Effector memory CD8-positive, alpha-beta T cell (primary cell): ENCODE data around the gene ZC3H7B.

Experiments used
- ATAC-seq: fragments of 150-1000 bp; cut with Tn5 transposase; replicated peaks from 2 replicates; pipeline ENCODE4 v1.10.0; 2021; ENCODE audit warnings: mild to moderate bottlenecking, moderate library complexity
- DNase-seq, 3 experiments: peaks; one replicate each; pipeline ENCODE4 v3.0.0; 2021
- H3K27ac Mint-ChIP-seq, 2 donors: one replicate each; pipeline ENCODE4 v1.8.0; 2022; ENCODE audit warnings: mild to moderate bottlenecking in 2 of 2, mixed read lengths in 2 of 2, moderate library complexity in 2 of 2
- H3K27me3 Mint-ChIP-seq, 2 donors: one replicate each; pipeline ENCODE4 v1.8.0; 2022; ENCODE audit warnings: mixed read lengths in 2 of 2
- H3K36me3 Mint-ChIP-seq: one replicate; pipeline ENCODE4 v1.8.0; 2022; ENCODE audit warnings: mild to moderate bottlenecking, moderate library complexity, mixed read lengths; ENCODE audit not compliant: insufficient read depth
- H3K4me1 Mint-ChIP-seq, 2 donors: one replicate each; pipeline ENCODE4 v1.8.0; 2022; ENCODE audit warnings: low read depth in 2 of 2, mixed read lengths in 2 of 2
- H3K4me3 Mint-ChIP-seq, 2 donors: one replicate each; pipeline ENCODE4 v1.8.0; 2022; ENCODE audit warnings: mild to moderate bottlenecking in 2 of 2, mixed read lengths in 2 of 2, moderate library complexity in 2 of 2
- H3K9me3 Mint-ChIP-seq, 2 donors: one replicate each; pipeline ENCODE4 v1.8.0; 2022; ENCODE audit warnings: mixed read lengths in 2 of 2

The ZC3H7B gene

GRCh38 chr22:41343717-41344116 lies 42.4 kb downstream of the ZC3H7B start:
- no peaks in the 10 kb centered on the region for H3K9me3 Mint-ChIP-seq
- ATAC-seq (no peak), DNase-seq (no peak)
- no peaks in the 10 kb centered on the region for H3K27me3 Mint-ChIP-seq
- H3K4me3 Mint-ChIP-seq, result no peak overlapping the region
- peaks cover 53% of the 10 kb centered on the region for H3K36me3 Mint-ChIP-seq
- no peaks in the 10 kb centered on the region for H3K4me1 Mint-ChIP-seq
- H3K27ac Mint-ChIP-seq, result no peak overlapping the region

- no peak for ATAC-seq
- peak overlapping the region in 1 of 2 donors; percentile 16 for H3K27ac Mint-ChIP-seq
- no peaks in the 10 kb centered on the region for H3K9me3 Mint-ChIP-seq
Measured at GRCh38 chr22:41344189-41344788, 43.0 kb downstream of the ZC3H7B start.

GRCh38 chr22:41345807-41346335 lies 44.5 kb downstream of the ZC3H7B start:
- no peak for DNase-seq
- no peak overlapping the region for H3K4me3 Mint-ChIP-seq
- peaks cover 0 to 3% of the 10 kb centered on the region in 2 donors for H3K4me1 Mint-ChIP-seq
- no peaks in the 10 kb centered on the region for H3K27me3 Mint-ChIP-seq
- no peak for ATAC-seq
- no peak overlapping the region for H3K27ac Mint-ChIP-seq
- no peaks in the 10 kb centered on the region for H3K9me3 Mint-ChIP-seq
- peaks cover 47% of the 10 kb centered on the region for H3K36me3 Mint-ChIP-seq

More at GRCh38 chr22:41344189-41344788, 43.0 kb downstream of the ZC3H7B start:
- peaks cover 54% of the 10 kb centered on the region for H3K36me3 Mint-ChIP-seq
- DNase-seq, result no peak
- no peaks in the 10 kb centered on the region for H3K27me3 Mint-ChIP-seq
- H3K4me1 Mint-ChIP-seq, result no peaks in the 10 kb centered on the region
- H3K4me3 Mint-ChIP-seq, result no peak overlapping the region

GRCh38 chr22:41347066-41347859 lies 45.9 kb downstream of the ZC3H7B start:
- DNase-seq (no peak), ATAC-seq (no peak)
- Mint-ChIP-seq H3K27ac (peak overlapping the region; percentile 38 to 51), H3K4me3 (no peak overlapping the region), H3K4me1 (peaks cover 0 to 3% of the 10 kb centered on the region in 2 donors), H3K9me3 (no peaks in the 10 kb centered on the region), H3K36me3 (peaks cover 56% of the 10 kb centered on the region), H3K27me3 (no peaks in the 10 kb centered on the region)

GRCh38 chr22:41348964-41349484 lies 47.7 kb downstream of the ZC3H7B start:
- ATAC-seq (no peak), DNase-seq (no peak)
- Mint-ChIP-seq H3K27me3 (no peaks in the 10 kb centered on the region), H3K9me3 (no peaks in the 10 kb centered on the region), H3K4me3 (no peak overlapping the region), H3K4me1 (peaks cover 0 to 3% of the 10 kb centered on the region in 2 donors), H3K27ac (no peak overlapping the region), H3K36me3 (peaks cover 62% of the 10 kb centered on the region)

- H3K27ac Mint-ChIP-seq, result peak overlapping the region; percentile 0 to 18
- DNase-seq, result no peak
- H3K27me3 Mint-ChIP-seq, result no peaks in the 10 kb centered on the region
- peaks cover 0 to 3% of the 10 kb centered on the region in 2 donors for H3K4me1 Mint-ChIP-seq
- H3K4me3 Mint-ChIP-seq, result no peak overlapping the region
- no peaks in the 10 kb centered on the region for H3K9me3 Mint-ChIP-seq
- H3K36me3 Mint-ChIP-seq, result peaks cover 58% of the 10 kb centered on the region
- ATAC-seq, result no peak
Measured at GRCh38 chr22:41350087-41350486, 48.8 kb downstream of the ZC3H7B start.

GRCh38 chr22:41351011-41351410 lies 49.7 kb downstream of the ZC3H7B start:
- H3K4me1 Mint-ChIP-seq, result peaks cover 0 to 3% of the 10 kb centered on the region in 2 donors
- ATAC-seq (no peak), DNase-seq (no peak)
- H3K4me3 Mint-ChIP-seq, result no peak overlapping the region
- no peaks in the 10 kb centered on the region for H3K9me3 Mint-ChIP-seq
- H3K36me3 Mint-ChIP-seq, result peaks cover 49% of the 10 kb centered on the region
- H3K27ac Mint-ChIP-seq, result peak overlapping the region in 1 of 2 donors; percentile 0
- no peaks in the 10 kb centered on the region for H3K27me3 Mint-ChIP-seq

GRCh38 chr22:41352058-41352457 lies 50.7 kb downstream of the ZC3H7B start:
- Mint-ChIP-seq H3K27ac (peak overlapping the region in 1 of 2 donors; percentile 77), H3K9me3 (no peaks in the 10 kb centered on the region), H3K36me3 (peaks cover 41% of the 10 kb centered on the region), H3K27me3 (no peaks in the 10 kb centered on the region), H3K4me3 (no peak overlapping the region), H3K4me1 (peaks cover 0 to 3% of the 10 kb centered on the region in 2 donors)
- ATAC-seq, result no peak
- no peak for DNase-seq

GRCh38 chr22:41353862-41354575 lies 52.7 kb downstream of the ZC3H7B start:
- peaks cover 25% of the 10 kb centered on the region for H3K36me3 Mint-ChIP-seq
- DNase-seq (no peak), ATAC-seq (no peak)
- H3K9me3 Mint-ChIP-seq, result no peaks in the 10 kb centered on the region
- H3K27ac Mint-ChIP-seq, result peak overlapping the region in 1 of 2 donors; percentile 39
- H3K4me3 Mint-ChIP-seq, result no peak overlapping the region
- no peaks in the 10 kb centered on the region for H3K27me3 Mint-ChIP-seq
- peaks cover 0 to 3% of the 10 kb centered on the region in 2 donors for H3K4me1 Mint-ChIP-seq

- Mint-ChIP-seq H3K27ac (no peak overlapping the region), H3K4me1 (peaks cover 1 to 3% of the 10 kb centered on the region in 2 donors), H3K36me3 (peaks cover 25% of the 10 kb centered on the region), H3K9me3 (no peaks in the 10 kb centered on the region), H3K4me3 (no peak overlapping the region), H3K27me3 (no peaks in the 10 kb centered on the region)
- DNase-seq, result no peak
- ATAC-seq, result no peak
Measured at GRCh38 chr22:41354979-41355378, 53.7 kb downstream of the ZC3H7B start.

GRCh38 chr22:41355895-41356294 lies 54.6 kb downstream of the ZC3H7B start:
- ATAC-seq (no peak), DNase-seq (no peak)
- no peaks in the 10 kb centered on the region for H3K27me3 Mint-ChIP-seq
- peaks cover 25% of the 10 kb centered on the region for H3K36me3 Mint-ChIP-seq
- peaks cover 0 to 1% of the 10 kb centered on the region in 2 donors for H3K4me1 Mint-ChIP-seq
- no peaks in the 10 kb centered on the region for H3K9me3 Mint-ChIP-seq
- no peak overlapping the region for H3K27ac Mint-ChIP-seq
- no peak overlapping the region for H3K4me3 Mint-ChIP-seq

- DNase-seq (no peak), ATAC-seq (no peak)
- no peaks in the 10 kb centered on the region for H3K9me3 Mint-ChIP-seq
- H3K36me3 Mint-ChIP-seq, result peaks cover 21% of the 10 kb centered on the region
- no peak overlapping the region for H3K4me3 Mint-ChIP-seq
- H3K27ac Mint-ChIP-seq, result no peak overlapping the region
- H3K27me3 Mint-ChIP-seq, result no peaks in the 10 kb centered on the region
- H3K4me1 Mint-ChIP-seq, result peaks cover 0 to 1% of the 10 kb centered on the region in 2 donors
Measured at GRCh38 chr22:41356430-41357028, 55.2 kb downstream of the ZC3H7B start.

- DNase-seq, result no peak
- Mint-ChIP-seq H3K36me3 (peaks cover 16% of the 10 kb centered on the region), H3K27me3 (no peaks in the 10 kb centered on the region), H3K4me3 (no peak overlapping the region), H3K27ac (no peak overlapping the region), H3K4me1 (peaks cover 0 to 1% of the 10 kb centered on the region in 2 donors), H3K9me3 (no peaks in the 10 kb centered on the region)
- ATAC-seq, result no peak
Measured at GRCh38 chr22:41357191-41357590, 55.9 kb downstream of the ZC3H7B start.
